HG02571 (cell line): ENCODE measurements around the gene ZNF423.

Experiments
- ATAC-seq: cut with Tn5 transposase; IDR thresholded peaks from one replicate; pipeline ENCODE4 v1.9.1; 2021; ENCODE audit warnings: mild to moderate bottlenecking, moderate library complexity; ENCODE audit not compliant: unreplicated experiment

The ZNF423 gene

DNA sequence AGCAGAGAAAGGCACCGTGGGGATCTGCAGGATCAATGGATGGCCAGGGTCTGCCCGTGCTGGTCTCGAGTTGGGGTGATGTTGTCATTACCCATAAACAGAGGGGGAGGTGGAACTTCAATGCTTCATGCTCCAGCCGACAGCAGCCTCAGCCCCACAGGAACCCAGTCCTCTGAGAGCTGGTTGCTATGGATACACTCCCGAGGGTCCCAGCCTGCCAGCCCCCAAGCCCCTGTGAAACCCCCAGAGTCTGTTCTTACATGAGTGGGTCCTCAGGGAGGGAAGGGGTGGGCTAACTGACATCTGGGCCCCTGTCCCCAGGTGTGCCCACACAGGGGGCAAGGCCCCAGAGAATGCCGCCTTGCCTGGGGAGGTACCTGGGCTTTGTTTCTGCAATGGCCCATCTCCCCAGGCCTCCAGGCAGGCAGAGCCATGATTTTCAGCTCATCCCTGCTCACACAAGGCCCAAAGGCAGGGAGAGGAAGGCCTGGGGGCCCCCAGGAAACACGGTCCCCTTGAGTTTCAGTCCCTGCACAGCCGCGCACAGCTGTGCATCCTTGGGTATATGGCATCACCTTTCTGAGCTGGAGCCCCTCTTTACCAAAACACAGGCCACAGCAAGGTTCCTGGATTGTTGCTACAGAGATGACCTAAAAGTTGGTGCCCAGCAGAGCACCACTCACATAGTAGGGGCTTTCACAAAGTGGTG lies 223.7 kb downstream of the ZNF423 start:
- ATAC-seq = no peak

DNA sequence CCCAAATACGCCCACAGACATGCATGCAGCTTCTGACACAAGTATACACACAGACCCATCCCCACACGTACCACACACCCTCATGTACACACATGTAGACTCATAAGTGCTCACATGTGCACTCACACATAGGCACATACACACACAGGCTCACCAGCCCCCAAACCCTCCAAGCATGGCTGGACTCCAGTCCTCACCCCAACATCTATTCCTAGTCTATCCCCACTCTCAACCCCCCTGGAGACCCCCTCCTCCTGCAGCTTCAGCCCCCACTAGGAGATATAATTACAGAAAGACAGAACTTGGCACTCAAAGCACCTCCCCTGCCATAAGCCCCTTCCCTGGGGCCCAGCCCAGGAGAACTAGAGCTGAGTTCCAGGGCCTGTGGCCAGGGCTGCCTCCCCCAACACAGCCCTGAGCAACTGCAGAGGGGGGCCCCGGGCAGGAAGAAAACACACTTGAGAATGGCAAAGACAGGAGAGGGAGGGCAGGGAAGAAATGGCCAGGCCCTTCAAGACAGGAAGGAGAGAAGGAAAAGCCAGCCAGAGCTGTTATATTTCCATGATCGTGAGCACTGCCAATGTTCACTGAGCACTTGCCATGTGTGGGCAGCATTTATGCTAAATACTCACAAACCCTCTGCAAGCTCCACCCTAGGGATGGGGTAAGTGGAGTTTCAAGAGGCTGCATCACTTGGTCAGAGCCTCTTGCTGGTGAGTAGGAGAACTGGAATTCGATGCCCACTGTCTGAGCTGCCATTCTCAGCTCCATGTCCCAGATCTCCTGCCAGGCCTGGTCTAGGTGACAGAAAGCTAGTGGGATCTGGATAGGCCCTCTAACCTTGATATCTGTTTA lies 224.5 kb downstream of the ZNF423 start:
- no peak for ATAC-seq

- no peak for ATAC-seq
Observed at GRCh38 chr16:49630783-49631182, 225.1 kb downstream of the ZNF423 start.

DNA sequence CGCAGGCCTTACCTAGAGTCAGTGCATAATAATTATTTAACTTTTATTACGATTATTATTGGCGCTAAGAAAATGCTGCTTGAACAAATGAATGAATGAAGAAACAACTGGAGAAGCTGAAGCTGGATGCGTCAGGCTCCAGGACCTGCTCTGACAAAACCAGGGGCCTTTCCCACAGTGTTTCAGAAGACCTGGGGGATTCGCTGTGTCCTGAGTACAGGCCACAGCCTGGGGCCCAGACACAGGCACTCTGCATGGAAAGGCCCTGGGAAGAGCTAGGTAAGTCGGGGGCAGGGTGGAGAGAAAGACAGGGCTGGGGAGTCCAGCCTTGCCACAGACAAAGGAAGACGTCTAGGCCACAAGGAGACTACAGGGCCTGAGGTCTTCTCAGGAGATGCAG lies 226.1 kb downstream of the ZNF423 start:
- ATAC-seq = no peak

DNA sequence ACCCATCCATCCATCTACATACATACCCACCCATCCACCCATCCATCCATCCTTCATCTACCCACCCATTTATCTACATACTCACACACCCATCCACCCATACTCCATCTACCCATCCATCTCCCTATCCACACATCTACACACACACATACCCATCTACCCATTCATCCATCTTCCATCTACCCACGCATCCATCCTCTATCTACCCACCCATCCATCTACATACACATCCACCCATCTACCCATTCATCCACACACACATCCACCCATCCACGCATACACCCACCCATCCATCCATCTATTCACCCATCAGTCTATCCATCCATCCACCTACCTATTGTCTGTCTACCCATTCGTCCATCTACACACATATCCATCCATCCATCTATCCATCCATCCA lies 227.8 kb downstream of the ZNF423 start:
- no peak for ATAC-seq

DNA sequence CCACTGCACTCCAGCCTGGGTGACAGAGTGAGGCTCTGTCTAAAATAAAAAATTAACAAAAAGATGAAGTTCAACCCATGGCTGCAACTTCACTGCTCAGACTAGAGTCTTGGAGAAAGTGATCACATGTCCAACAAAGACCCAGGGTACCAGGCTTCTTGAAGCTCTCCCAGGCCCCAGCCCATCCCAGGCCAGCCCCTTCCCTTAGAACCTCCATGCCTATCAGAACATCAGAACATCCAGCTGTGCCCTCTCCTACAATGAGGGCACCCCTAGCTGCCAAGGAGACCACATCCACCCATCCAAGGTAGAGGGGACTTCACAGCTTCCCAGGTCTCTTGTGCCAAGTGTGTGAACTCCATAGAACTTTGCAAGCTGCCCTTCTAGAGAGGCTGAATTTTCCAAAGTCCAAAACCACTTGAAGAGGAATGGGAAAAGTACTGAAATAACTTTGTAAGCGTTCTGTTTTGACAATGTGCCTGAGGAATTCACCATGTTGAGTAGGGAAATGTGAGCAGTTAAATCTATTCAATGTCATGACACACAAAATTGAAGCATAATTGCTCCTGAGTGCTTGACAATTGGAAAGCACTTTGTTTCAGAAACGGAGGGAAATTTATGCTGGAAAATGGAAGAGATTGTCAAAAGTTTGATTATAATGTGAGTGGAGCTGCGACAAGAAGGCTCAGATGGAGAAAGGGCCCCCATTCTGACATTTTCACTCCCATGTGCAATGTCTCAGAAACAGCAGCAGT lies 230.4 kb downstream of the ZNF423 start:
- ATAC-seq = no peak

DNA sequence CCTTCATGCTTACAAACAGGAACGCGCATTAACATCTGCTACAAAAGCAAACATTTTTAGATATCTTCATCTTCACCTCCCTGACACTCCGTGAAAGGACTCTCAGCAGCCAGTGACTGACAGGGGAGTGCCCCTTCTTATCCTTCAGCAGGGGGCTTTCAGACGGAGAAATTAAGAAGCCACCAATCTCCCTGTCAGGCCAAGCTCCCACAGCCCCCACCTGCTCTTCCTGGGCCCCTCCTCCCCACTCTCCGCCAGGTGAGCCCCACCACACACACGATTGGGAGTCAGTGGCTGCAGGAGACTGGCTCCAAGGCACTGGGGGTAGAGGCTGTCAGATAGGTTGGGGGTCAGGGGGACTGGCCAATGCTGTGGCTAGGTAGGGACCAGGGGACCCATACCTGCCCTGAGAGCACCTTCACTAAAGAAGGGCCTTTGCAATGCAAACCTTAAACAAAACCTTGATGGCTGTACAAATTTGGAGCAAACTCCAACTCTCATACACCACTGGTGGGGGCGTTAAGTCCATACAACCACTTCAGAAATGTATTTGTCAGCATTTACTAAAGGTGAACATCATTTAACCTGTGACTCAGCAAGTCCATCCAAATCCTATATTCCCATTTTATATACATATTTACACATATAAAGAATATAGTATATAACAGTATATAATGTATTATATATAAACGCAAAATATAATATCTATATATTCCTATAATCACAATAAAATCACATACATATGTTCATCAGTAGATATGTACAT lies 232.2 kb downstream of the ZNF423 start:
- ATAC-seq = no peak

GRCh38 chr16:49622421-49623402 lies 233.2 kb downstream of the ZNF423 start:
- no peak for ATAC-seq

GRCh38 chr16:49622084-49622390 lies 233.9 kb downstream of the ZNF423 start:
- no peak for ATAC-seq

DNA sequence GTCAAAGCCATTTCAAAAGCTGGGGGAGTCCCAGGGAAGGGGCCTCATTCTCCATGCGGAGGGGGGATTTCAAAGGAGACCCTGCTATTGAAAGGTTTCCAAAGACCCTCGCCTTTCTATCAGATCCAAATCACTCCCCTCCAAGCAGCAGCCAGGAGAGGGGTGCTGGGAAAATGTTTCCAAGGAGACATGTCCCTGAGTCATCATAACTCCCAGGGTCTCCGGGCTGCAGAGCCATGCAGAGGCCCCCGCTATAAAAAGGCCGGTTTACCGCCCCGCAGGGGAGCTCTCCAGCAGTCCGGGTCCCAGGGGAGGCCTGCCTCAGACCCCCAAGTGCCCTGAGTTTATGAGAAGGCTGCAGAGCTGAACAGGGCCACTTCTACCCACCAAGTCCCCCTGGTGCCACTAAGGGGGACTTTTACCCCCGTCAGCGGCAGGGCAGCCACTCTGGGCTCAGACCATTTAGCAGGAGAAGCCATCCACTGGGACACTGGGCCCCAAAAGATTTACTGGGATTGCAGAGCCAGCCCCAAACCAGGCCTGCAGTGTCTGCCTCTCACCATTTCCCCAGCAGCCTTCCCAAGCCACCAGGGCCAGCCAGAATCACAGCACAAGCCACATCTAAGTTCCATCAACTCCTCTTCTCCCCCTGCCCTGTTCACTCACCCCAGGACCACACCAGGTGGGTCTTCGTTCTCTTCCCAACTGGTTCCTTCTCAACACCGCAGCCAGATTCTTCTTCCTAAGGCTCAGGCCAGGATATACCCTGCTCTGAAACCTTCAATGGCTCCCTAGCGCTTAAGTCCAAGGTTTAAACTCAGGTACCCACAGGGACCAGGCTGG lies 234.4 kb downstream of the ZNF423 start:
- no peak for ATAC-seq

- ATAC-seq = no peak
Observed at GRCh38 chr16:49620869-49621240, 235.1 kb downstream of the ZNF423 start.

- ATAC-seq = no peak
Observed at GRCh38 chr16:49620158-49620868, 235.6 kb downstream of the ZNF423 start.

GRCh38 chr16:49619811-49620157 lies 236.1 kb downstream of the ZNF423 start:
- ATAC-seq = no peak

GRCh38 chr16:49618955-49619354 lies 237.0 kb downstream of the ZNF423 start:
- ATAC-seq = no peak

GRCh38 chr16:49617710-49618330 lies 238.1 kb downstream of the ZNF423 start:
- no peak for ATAC-seq

DNA sequence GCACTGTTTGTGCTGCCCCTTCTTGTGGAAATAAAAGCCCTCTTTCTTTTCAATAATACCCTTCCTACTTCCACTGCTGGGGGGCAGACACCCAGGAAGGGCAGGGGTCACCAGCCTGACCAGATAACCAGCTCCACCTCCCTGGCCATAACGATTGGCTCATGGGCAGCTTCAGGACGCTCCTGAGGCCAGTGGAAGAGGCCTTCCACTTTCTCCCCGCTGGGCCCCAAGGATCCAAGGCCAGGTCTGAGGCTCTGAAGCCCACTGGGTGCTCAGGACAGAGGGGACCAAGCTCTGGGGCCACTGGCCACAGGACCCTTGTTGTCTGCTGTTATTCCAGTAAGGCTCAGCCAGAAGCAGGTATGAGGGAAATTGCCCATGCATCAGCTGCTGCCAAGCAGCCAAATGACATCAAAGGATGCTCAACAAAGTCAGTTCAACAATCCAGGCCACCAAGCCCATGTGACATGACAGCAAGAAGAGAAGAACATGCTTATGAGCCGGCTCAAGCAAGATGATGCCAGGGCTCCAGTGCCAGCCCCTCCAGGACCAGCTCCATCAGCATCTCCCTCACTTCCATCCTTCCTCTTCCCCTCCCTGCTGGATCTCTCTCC lies 238.8 kb downstream of the ZNF423 start:
- no peak for ATAC-seq

DNA sequence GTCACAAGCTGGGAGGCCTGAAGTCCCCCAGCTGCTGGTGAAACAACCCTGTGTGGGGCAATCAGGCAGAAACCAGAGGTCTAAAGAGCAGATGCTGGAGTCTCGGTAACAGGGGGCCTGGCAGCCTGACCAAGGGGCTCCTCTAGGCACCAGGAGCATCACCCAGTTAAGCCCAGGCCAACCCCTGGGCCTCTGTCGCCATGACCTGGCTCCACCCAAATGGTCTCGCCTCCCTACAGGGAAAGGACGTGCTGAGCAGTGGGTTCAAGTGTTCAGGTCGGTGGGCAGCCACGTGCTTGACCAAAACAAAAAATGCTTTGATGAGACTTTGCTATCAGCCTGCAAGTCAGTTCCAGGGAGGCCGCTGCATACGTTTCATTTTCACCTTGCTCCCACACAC lies 240.3 kb downstream of the ZNF423 start:
- no peak for ATAC-seq

- ATAC-seq = no peak
Observed at GRCh38 chr16:49610983-49611382, 244.9 kb downstream of the ZNF423 start.
